NB4 (cell line): ENCODE measurements around the gene CPNE4.

Experiments
- DNase-seq: peaks from one replicate; pipeline ENCODE4 v3.0.0; 2010; ENCODE audit warnings: low read depth
- H3K4me3 ChIP-seq: one replicate; pipeline ENCODE4 v1.5.1; 2011; ENCODE audit warnings: mild to moderate bottlenecking, low read depth, low read length, moderate library complexity
- CTCF ChIP-seq: IDR thresholded peaks from one replicate; pipeline ENCODE4 v1.5.1; 2012; ENCODE audit warnings: low read depth, low read length
- MAX ChIP-seq: IDR thresholded peaks from 2 replicates; pipeline ENCODE4 v1.6.1; 2011; ENCODE audit warnings: low read depth, low read length
- MYC ChIP-seq: IDR thresholded peaks from 2 replicates; pipeline ENCODE4 v1.6.1; 2011; ENCODE audit warnings: low read depth, low read length
- POLR2A ChIP-seq: IDR thresholded peaks from 2 replicates; pipeline ENCODE4 v1.6.1; 2011; ENCODE audit warnings: mild to moderate bottlenecking; ENCODE audit not compliant: insufficient read length; ENCODE audit errors: extremely low read depth

The CPNE4 gene

GRCh38 chr3:131756405-131756804 lies 278.4 kb downstream of the CPNE4 start:
- TF ChIP-seq MAX (no peak), CTCF (no peak), MYC (no peak), POLR2A (no peak)
- no peak for DNase-seq
- no peak overlapping the region for H3K4me3 ChIP-seq

GRCh38 chr3:131755380-131755779 lies 279.4 kb downstream of the CPNE4 start:
- no peak overlapping the region for H3K4me3 ChIP-seq
- TF ChIP-seq CTCF = no peak
- no peak for DNase-seq

- no peak for DNase-seq
Observed at GRCh38 chr3:131750256-131750655, 284.6 kb downstream of the CPNE4 start.

GRCh38 chr3:131749826-131750225 lies 285.0 kb downstream of the CPNE4 start:
- DNase-seq = no peak
- H3K4me3 ChIP-seq = no peak overlapping the region
- TF ChIP-seq MYC (no peak), MAX (no peak), CTCF (no peak), POLR2A (no peak)

More at GRCh38 chr3:131750256-131750655, 284.6 kb downstream of the CPNE4 start:
- TF ChIP-seq CTCF (no peak), POLR2A (no peak), MAX (no peak), MYC (no peak)
- no peak overlapping the region for H3K4me3 ChIP-seq

GRCh38 chr3:131747466-131747865 lies 287.3 kb downstream of the CPNE4 start:
- no peak overlapping the region for H3K4me3 ChIP-seq
- no peak for TF ChIP-seq MYC
- no peak for TF ChIP-seq CTCF
- TF ChIP-seq POLR2A = no peak
- no peak for TF ChIP-seq MAX
- no peak for DNase-seq

- H3K4me3 ChIP-seq = no peak overlapping the region
- TF ChIP-seq MYC = no peak
- no peak for TF ChIP-seq CTCF
- TF ChIP-seq MAX = no peak
- no peak for TF ChIP-seq POLR2A
- DNase-seq = no peak
Observed at GRCh38 chr3:131744765-131745164, 290.0 kb downstream of the CPNE4 start.
